COLO668 (cell line): ENCODE measurements around the gene CAMTA1.

ENCODE experiments used
- DNase-seq: peaks from one replicate; lab custom pipeline; 2025; ENCODE audit not compliant: unreplicated experiment; lab: John Stamatoyannopoulos, UW

Gene CAMTA1, protein sequence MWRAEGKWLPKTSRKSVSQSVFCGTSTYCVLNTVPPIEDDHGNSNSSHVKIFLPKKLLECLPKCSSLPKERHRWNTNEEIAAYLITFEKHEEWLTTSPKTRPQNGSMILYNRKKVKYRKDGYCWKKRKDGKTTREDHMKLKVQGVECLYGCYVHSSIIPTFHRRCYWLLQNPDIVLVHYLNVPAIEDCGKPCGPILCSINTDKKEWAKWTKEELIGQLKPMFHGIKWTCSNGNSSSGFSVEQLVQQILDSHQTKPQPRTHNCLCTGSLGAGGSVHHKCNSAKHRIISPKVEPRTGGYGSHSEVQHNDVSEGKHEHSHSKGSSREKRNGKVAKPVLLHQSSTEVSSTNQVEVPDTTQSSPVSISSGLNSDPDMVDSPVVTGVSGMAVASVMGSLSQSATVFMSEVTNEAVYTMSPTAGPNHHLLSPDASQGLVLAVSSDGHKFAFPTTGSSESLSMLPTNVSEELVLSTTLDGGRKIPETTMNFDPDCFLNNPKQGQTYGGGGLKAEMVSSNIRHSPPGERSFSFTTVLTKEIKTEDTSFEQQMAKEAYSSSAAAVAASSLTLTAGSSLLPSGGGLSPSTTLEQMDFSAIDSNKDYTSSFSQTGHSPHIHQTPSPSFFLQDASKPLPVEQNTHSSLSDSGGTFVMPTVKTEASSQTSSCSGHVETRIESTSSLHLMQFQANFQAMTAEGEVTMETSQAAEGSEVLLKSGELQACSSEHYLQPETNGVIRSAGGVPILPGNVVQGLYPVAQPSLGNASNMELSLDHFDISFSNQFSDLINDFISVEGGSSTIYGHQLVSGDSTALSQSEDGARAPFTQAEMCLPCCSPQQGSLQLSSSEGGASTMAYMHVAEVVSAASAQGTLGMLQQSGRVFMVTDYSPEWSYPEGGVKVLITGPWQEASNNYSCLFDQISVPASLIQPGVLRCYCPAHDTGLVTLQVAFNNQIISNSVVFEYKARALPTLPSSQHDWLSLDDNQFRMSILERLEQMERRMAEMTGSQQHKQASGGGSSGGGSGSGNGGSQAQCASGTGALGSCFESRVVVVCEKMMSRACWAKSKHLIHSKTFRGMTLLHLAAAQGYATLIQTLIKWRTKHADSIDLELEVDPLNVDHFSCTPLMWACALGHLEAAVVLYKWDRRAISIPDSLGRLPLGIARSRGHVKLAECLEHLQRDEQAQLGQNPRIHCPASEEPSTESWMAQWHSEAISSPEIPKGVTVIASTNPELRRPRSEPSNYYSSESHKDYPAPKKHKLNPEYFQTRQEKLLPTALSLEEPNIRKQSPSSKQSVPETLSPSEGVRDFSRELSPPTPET (N-terminal part only)

GRCh38 chr1:6785318-6785727 is at the start of gene CAMTA1:
TSS of gene CAMTA1 (plus strand) at chr1:6785454. CDS start at chr1:6785531, 77 bp downstream.
- DNase-seq, result no peak

GRCh38 chr1:6738987-6739676 is 46.1 kb upstream of the CAMTA1 start:
- DNase-seq, result no peak

- peak; percentile 33 for DNase-seq
Observed at GRCh38 chr1:6742676-6743188, 42.5 kb upstream of the CAMTA1 start.

- DNase-seq, result peak; percentile 43
Observed at GRCh38 chr1:6743189-6744101, 41.8 kb upstream of the CAMTA1 start.

DNA sequence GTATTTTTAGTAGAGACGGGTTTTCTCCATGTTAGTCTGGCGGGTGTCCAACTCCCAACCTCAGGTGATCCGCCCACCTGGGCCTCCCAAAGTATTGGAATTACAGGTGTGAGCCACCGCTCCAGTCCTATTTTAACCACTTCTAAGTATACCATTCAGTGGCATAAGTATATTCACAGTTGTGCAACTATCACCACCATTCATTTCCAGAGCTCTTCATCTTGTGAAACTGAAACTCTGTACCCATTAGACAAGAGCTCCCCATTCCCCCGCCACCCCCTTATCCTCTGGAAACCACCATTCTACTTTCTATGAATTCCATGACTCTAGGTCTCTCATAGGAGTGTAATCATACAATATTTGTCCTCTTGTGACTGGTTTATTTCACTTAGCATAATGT is 40.2 kb upstream of the CAMTA1 start:
- DNase-seq, result no peak

DNA sequence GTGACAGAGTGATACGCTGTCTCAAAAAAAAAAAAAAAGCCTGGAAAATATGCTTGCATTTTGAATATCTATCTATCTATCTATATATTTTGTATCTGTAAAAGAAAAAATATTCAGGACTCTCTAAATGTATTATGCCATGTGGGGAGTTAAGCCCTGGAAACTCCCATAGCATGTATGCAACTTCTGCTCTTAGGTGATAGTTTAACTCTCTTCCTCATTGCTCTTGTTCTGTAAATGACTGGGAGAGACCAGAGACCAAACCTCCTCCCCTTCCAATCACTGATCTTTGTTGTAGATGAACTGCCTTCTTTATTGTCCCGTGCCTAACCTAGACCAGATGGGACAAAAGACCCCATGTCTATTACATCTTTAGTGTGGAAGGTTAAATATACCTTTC is 37.6 kb upstream of the CAMTA1 start:
- no peak for DNase-seq

DNA sequence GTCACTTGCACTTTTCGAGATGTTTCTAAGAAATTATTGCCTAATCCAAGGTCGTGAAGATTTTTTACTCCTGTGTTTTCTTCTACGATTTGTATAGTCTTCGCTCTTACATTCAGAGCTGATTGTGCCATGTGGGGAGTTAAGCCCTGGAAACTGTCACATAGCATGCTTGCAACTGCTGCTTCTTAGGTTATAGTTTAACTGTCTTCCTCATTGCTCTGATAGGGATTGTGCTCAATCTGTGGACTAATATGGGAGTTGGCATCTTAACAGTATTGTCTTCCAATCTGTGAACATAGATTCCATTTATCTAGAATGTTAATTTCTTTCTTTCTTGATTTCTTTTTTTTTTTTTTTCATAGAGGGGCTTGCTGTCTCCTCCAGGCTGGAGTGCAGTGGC is 34.8 kb upstream of the CAMTA1 start:
- no peak for DNase-seq

DNA sequence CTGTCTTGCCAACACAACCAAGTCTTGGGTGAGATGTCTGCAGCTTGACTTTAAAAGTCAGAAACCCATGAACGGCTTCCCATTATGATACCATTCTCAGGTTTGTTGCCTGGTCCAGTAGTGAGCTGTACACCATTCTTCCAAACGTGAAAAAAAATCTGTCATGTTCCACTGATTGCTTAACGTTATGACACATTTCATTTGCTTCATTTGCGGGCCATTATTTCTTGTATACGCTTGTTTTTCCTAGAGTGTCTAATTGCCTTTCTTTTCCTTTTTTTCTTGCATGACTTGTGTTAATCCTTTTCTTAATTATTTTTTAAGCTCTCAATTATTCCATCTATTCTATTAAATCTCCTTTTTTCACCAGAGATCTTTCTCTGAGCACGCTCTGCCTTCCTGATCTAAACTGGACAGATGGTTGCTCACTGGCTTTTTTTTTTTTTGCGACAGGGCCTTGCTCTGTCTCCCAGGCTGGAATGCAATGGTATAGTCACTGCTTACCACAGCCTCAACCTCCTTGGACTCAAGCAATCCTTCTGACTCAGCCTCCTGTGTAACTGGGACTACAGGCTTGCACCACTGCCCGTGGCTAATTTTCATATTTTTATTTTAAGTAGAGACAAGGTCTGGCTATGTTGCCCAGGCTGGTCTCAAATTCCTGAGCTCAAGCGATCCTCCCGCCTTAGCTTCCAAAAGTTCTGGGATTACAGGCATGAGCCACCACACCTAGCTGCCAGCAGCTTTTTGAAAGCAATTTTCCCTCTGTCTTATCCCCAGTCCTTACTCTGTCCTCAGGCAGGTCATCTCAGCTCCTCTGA is 31.7 kb upstream of the CAMTA1 start:
- DNase-seq, result no peak

- no peak for DNase-seq
Observed at GRCh38 chr1:6756457-6756856, 28.8 kb upstream of the CAMTA1 start.

GRCh38 chr1:6757719-6758435 is 27.4 kb upstream of the CAMTA1 start:
- no peak for DNase-seq

DNA sequence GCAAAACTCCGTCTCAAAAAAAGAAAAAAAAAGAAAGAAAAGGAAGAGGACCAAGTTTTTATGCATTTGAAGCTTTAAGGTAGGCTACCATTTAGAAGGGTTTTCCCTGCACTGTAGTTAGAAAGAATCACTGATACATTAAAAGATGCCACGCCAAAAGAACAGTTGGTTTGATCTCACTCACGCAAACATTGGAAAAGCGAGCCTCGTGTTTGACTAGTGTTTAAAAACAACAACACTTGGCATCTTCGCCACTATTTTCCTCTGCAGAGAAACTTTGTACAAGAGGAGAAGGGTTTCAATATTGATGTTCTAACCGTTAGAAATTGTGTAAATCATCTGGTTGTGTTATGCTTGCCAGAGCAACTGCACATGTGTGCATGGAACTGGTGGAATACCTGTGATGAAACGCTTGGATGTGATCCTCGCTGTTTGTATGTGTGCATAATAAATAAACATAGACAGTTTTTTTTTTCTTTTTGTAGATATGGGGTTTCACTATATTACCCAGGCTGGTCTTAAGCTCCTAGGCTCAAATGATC is 24.0 kb upstream of the CAMTA1 start:
- no peak for DNase-seq

- no peak for DNase-seq
Observed at GRCh38 chr1:6762060-6762459, 23.2 kb upstream of the CAMTA1 start.

GRCh38 chr1:6770751-6771440 is 14.4 kb upstream of the CAMTA1 start:
- DNase-seq, result no peak

- no peak for DNase-seq
Observed at GRCh38 chr1:6771441-6771769, 13.8 kb upstream of the CAMTA1 start.

- DNase-seq, result no peak
Observed at GRCh38 chr1:6774381-6774780, 10.9 kb upstream of the CAMTA1 start.

GRCh38 chr1:6775261-6776043 is 9.8 kb upstream of the CAMTA1 start:
- DNase-seq, result no peak
